Measurements from ENCODE around the gene LHFPL3.
A peak's percentile ranks its signal among the peaks of the same experiment; 100 is the strongest.

The LHFPL3 gene

GRCh38 chr7:104482362-104483037 is 154.1 kb downstream of the LHFPL3 start:
- Histone ChIP-seq H3K27ac (no peak overlapping the region), H3K4me3 (ENCODE audit: low read depth, low read length) (no peak overlapping the region), H3K27me3 (ENCODE audit: insufficient read depth, low read depth, severe bottlenecking) (no peaks in the 10 kb centered on the region), H3K36me3 (no peaks in the 10 kb centered on the region), H3K9me3 (ENCODE audit: severe bottlenecking) (no peaks in the 10 kb centered on the region)
- DNase-seq = peak; percentile 13
- no peak for TF ChIP-seq CTCF (IDR thresholded peaks at IDR 0.05; ENCODE audit: low read depth, low read length)

GRCh38 chr7:104486931-104487330 is 158.5 kb downstream of the LHFPL3 start:
- Histone ChIP-seq H3K9me3 (ENCODE audit: severe bottlenecking) (no peaks in the 10 kb centered on the region), H3K4me3 (ENCODE audit: low read depth, low read length) (no peak overlapping the region), H3K27ac (no peak overlapping the region), H3K36me3 (no peaks in the 10 kb centered on the region), H3K27me3 (ENCODE audit: insufficient read depth, low read depth, severe bottlenecking) (no peaks in the 10 kb centered on the region)
- TF ChIP-seq CTCF (IDR thresholded peaks at IDR 0.05; ENCODE audit: low read depth, low read length) = no peak
- no peak for DNase-seq

GRCh38 chr7:104487642-104488041 is 159.2 kb downstream of the LHFPL3 start:
- no peak for TF ChIP-seq CTCF (IDR thresholded peaks at IDR 0.05; ENCODE audit: low read depth, low read length)
- Histone ChIP-seq H3K9me3 (ENCODE audit: severe bottlenecking) (no peaks in the 10 kb centered on the region), H3K27ac (no peak overlapping the region), H3K36me3 (no peaks in the 10 kb centered on the region), H3K27me3 (ENCODE audit: insufficient read depth, low read depth, severe bottlenecking) (no peaks in the 10 kb centered on the region), H3K4me3 (ENCODE audit: low read depth, low read length) (no peak overlapping the region)
- DNase-seq = no peak

- Histone ChIP-seq H3K36me3 (no peaks in the 10 kb centered on the region), H3K9me3 (ENCODE audit: severe bottlenecking) (no peaks in the 10 kb centered on the region), H3K27ac (no peak overlapping the region), H3K27me3 (ENCODE audit: insufficient read depth, low read depth, severe bottlenecking) (no peaks in the 10 kb centered on the region), H3K4me3 (ENCODE audit: low read depth, low read length) (no peak overlapping the region)
- TF ChIP-seq CTCF (IDR thresholded peaks at IDR 0.05; ENCODE audit: low read depth, low read length) = no peak
- no peak for DNase-seq
These were observed 169.1 kb downstream of the LHFPL3 start for GRCh38 chr7:104497379-104497967.

- Histone ChIP-seq H3K4me3 (ENCODE audit: low read depth, low read length) (no peak overlapping the region), H3K9me3 (ENCODE audit: severe bottlenecking) (no peaks in the 10 kb centered on the region), H3K36me3 (no peaks in the 10 kb centered on the region), H3K27ac (no peak overlapping the region), H3K27me3 (ENCODE audit: insufficient read depth, low read depth, severe bottlenecking) (no peaks in the 10 kb centered on the region)
- TF ChIP-seq CTCF (IDR thresholded peaks at IDR 0.05; ENCODE audit: low read depth, low read length) = no peak
- no peak for DNase-seq
These were observed 171.6 kb downstream of the LHFPL3 start for GRCh38 chr7:104499975-104500374.

- no peak for DNase-seq
- H3K9me3 ChIP-seq (ENCODE audit: severe bottlenecking) = no peaks in the 10 kb centered on the region
- H3K4me3 ChIP-seq (ENCODE audit: low read depth, low read length) = no peak overlapping the region
- no peaks in the 10 kb centered on the region for H3K36me3 ChIP-seq
- H3K27ac ChIP-seq = no peak overlapping the region
- TF ChIP-seq CTCF (IDR thresholded peaks at IDR 0.05; ENCODE audit: low read depth, low read length) = no peak
- H3K27me3 ChIP-seq (ENCODE audit: insufficient read depth, low read depth, severe bottlenecking) = no peaks in the 10 kb centered on the region
These were observed 181.5 kb downstream of the LHFPL3 start for GRCh38 chr7:104509874-104510273.
